Gastrocnemius medialis (tissue), 4 donors: ENCODE results near the gene CAVIN2. TPM values are rescaled to one million over a fixed set of nuclear protein-coding genes. Genes with fewer than 3 reads are reported as not detected.

ENCODE experiments used
- ATAC-seq, 2 donors: fragments of 150-250 bp; one replicate each; pipeline ENCODE4 v1.9.1; 2016
- DNase-seq, 2 donors: peaks; one replicate each; pipeline ENCODE4 v3.0.0-alpha.2; 2019
- H3K27ac ChIP-seq, 4 donors: fragments of 200-600 bp; sonication (generic); 1 replicate in 1 of 4; 2 replicates in 3 of 4; pipeline ENCODE4 v1.5.1; 2016 to 2018; ENCODE audit warnings: mild to moderate bottlenecking in 2 of 4, moderate library complexity in 1 of 4
- H3K27me3 ChIP-seq, 3 donors: fragments of 200-600 bp; sonication (generic) in 2 of 3; 1 replicate in 1 of 3; 2 replicates in 2 of 3; pipeline versions ENCODE4 v1.5.1 to v1.6.0; 2016 to 2019; ENCODE audit warnings: mild to moderate bottlenecking in 1 of 3, moderate library complexity in 1 of 3
- H3K36me3 ChIP-seq, 2 donors: fragments of 200-600 bp; sonication (generic) in 1 of 2; one replicate each; pipeline ENCODE4 v1.5.1; 2017 to 2018
- H3K4me1 ChIP-seq, 2 donors: fragments of 200-600 bp; sonication (generic) in 1 of 2; one replicate each; pipeline ENCODE4 v1.5.1; 2016 to 2017; ENCODE audit warnings: mild to moderate bottlenecking in 2 of 2
- H3K4me3 ChIP-seq, 4 donors: fragments of 200-600 bp; sonication (generic) in 3 of 4; 1 replicate in 1 of 4; 2 replicates in 3 of 4; pipeline ENCODE4 v1.5.1; 2016 to 2019; ENCODE audit warnings: mild to moderate bottlenecking in 2 of 4
- H3K9me3 ChIP-seq, 3 donors: fragments of 200-600 bp; sonication (generic) in 2 of 3; 1 replicate in 1 of 3; 2 replicates in 2 of 3; pipeline ENCODE4 v1.5.1; 2016 to 2019
- POLR2A ChIP-seq, 2 donors: fragments of 450-650 bp; IDR thresholded peaks; one replicate each; pipeline ENCODE4 v1.6.1; 2017; ENCODE audit warnings: antibody characterized with exemption in 2 of 2, mild to moderate bottlenecking in 2 of 2, moderate library complexity in 2 of 2
- in situ Hi-C, 4 donors: fragments of 200-750 bp; cut with MboI; loops; one replicate each; pipeline versions ENCODE4 v1.15.0 to v1.8.0; 2017; ENCODE audit warnings: low sequenced_read_pairs in 4 of 4
- intact Hi-C: fragments of 100-400 bp; cut with DNase I; formaldehyde crosslinking; loops from one replicate; pipeline ENCODE4 v1.15.1; 2023; ENCODE audit warnings: low total_unique reads
- total RNA-seq, 4 donors: library from RNA; depleted of rRNA; stranded (reverse); fragments of >200 nt; gene quantifications; one replicate each; pipeline versions ENCODE4 v1.1.0 to v1.2.3, GENCODE V29; 2016
- TF ChIP-seq, protein P1 (sequence below), 5 experiments: fragments of 450-650 bp in 3 of 5; fragments of 200-600 bp in 2 of 5; sonication (generic) in 2 of 5; IDR thresholded peaks in 4 of 5; conservative IDR thresholded peaks in 1 of 5; 1 replicate in 4 of 5; 2 replicates in 1 of 5; pipeline ENCODE4 v1.5.1; 2016 to 2019; ENCODE audit warnings: antibody characterized with exemption in 5 of 5, mild to moderate bottlenecking in 3 of 5, moderate library complexity in 3 of 5

CAVIN2 gene
- total RNA-seq, 4 donors from 2014 or later = 15.1 to 35.4 (median 31.1) TPM

DNA sequence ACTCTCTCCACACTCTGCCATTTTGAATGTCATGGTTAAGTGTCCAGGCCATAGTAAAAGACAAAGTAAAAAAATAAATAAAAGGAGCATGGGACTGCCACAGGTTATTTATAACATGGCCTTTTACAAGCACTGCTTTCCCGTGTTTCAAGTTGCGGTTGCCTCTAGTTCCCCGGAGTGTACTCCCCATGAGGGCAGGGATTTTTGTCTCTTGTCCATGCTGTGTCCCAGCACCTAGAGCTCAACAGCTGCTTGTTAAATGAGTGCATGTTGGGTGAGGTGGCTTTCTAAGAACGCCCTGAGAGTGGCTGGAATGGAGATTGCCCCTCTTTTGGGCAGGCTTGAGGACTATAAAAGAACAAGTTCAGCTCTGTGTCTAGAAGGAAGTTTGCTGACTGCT lies 8.4 kb downstream of the CAVIN2 start:
- H3K27ac ChIP-seq = peak overlapping the region in 1 of 4 donors; percentile 2
- intact Hi-C loops = no loop called here

DNA sequence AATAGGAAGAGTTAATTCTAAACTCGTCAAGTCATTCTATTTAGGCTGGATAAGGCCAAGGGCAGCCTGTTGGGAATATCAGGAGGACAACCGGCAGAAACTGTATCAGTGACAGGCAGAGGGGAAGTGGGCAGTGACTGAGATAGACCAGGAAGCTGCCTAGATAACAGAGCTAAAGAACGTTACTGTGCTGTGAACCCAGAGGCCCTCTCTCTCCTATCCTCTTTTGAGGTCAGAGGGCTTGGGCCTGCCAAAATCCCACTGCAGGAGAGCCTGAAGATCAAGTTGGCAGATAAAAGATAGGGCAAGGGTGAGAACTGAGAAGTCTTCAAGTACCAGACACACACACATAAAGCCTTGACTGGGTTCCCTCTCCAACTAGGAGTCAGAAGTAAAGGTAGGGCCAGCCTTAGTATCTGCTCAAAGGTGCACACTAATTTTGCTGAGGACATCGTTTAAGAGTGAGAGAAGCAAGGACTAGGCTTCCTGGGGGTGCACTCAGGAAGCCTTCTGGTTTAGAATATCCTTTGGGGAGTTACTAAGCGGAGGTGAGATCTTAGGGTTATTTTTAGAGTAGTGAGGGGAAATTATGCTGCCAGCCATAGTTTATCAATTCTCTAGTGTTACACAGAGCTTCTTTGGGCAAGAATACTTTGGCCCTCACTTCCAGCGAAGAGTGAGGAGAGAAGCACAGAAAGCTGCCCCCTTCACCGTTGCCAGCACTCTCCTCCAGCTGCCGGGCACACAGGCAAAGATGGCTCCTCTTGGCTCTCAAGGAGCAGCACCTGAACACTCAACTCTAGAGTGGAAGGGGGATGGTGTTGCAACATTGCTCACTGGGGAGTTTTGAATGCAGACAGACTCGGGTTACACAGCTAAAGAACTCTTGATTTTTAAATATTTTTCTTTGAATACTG lies 9.8 kb downstream of the CAVIN2 start:
- in situ Hi-C loops = no loop called here
- DNase-seq (no peak), ATAC-seq (peak in 1 of 2 donors; percentile 23)
- intact Hi-C loops = no loop called here
- Histone ChIP-seq H3K27me3 (no peaks in the 10 kb centered on the region), H3K36me3 (no peaks in the 10 kb centered on the region), H3K4me1 (no peaks in the 10 kb centered on the region), H3K4me3 (peak overlapping the region in 2 of 4 donors; percentile 4 to 12), H3K27ac (peak overlapping the region in 3 of 4 donors; percentile 39 to 56 (median 49)), H3K9me3 (no peaks in the 10 kb centered on the region)
- TF ChIP-seq, protein P1, sequence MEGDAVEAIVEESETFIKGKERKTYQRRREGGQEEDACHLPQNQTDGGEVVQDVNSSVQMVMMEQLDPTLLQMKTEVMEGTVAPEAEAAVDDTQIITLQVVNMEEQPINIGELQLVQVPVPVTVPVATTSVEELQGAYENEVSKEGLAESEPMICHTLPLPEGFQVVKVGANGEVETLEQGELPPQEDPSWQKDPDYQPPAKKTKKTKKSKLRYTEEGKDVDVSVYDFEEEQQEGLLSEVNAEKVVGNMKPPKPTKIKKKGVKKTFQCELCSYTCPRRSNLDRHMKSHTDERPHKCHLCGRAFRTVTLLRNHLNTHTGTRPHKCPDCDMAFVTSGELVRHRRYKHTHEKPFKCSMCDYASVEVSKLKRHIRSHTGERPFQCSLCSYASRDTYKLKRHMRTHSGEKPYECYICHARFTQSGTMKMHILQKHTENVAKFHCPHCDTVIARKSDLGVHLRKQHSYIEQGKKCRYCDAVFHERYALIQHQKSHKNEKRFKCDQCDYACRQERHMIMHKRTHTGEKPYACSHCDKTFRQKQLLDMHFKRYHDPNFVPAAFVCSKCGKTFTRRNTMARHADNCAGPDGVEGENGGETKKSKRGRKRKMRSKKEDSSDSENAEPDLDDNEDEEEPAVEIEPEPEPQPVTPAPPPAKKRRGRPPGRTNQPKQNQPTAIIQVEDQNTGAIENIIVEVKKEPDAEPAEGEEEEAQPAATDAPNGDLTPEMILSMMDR (IDR thresholded peaks at IDR 0.05 in 4 of 5, conservative IDR thresholded peaks at IDR 0.05 in 1 of 5) = no peak
- no peak for TF ChIP-seq POLR2A (IDR thresholded peaks at IDR 0.05)

More for the DNA sequence above, 8.4 kb downstream of the CAVIN2 start:
- DNase-seq (no peak), ATAC-seq (no peak)
- no peak for TF ChIP-seq POLR2A (IDR thresholded peaks at IDR 0.05)
- no peaks in the 10 kb centered on the region for H3K27me3 ChIP-seq
- H3K9me3 ChIP-seq = no peaks in the 10 kb centered on the region
- in situ Hi-C loops = no loop called here
- no peaks in the 10 kb centered on the region for H3K4me1 ChIP-seq
- H3K36me3 ChIP-seq = no peaks in the 10 kb centered on the region
- H3K4me3 ChIP-seq = no peak overlapping the region

DNA sequence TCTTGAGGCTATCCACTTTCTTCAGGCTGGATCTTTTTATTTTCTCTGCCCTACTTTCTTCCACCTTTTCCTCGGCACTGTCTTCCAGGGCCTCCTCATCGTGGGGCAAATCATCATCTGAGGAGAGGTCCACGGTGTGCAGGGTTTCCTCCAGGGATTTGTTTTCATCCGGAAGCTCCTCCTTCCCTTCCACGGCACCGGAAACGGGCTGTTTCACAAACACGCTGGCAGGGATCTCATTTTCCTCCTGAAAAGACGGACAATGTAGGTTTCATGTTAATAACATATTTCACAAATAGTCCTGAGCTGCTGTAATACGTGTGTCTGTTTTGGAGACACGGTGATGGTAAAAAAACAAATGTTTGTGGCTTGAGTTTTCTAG lies 10.4 kb downstream of the CAVIN2 start:
- TF ChIP-seq, protein P1 (IDR thresholded peaks at IDR 0.05 in 4 of 5, conservative IDR thresholded peaks at IDR 0.05 in 1 of 5) = no peak
- no peak for TF ChIP-seq POLR2A (IDR thresholded peaks at IDR 0.05)
- H3K27ac ChIP-seq = peak overlapping the region in 3 of 4 donors; percentile 39 to 56 (median 49)
- no peaks in the 10 kb centered on the region for H3K9me3 ChIP-seq
- H3K4me3 ChIP-seq = peak overlapping the region in 1 of 4 donors; percentile 12
- ATAC-seq (no peak), DNase-seq (no peak)
- in situ Hi-C loops (no loop called here), intact Hi-C loops (no loop called here)
- H3K4me1 ChIP-seq = no peaks in the 10 kb centered on the region
- no peaks in the 10 kb centered on the region for H3K36me3 ChIP-seq
- no peaks in the 10 kb centered on the region for H3K27me3 ChIP-seq

DNA sequence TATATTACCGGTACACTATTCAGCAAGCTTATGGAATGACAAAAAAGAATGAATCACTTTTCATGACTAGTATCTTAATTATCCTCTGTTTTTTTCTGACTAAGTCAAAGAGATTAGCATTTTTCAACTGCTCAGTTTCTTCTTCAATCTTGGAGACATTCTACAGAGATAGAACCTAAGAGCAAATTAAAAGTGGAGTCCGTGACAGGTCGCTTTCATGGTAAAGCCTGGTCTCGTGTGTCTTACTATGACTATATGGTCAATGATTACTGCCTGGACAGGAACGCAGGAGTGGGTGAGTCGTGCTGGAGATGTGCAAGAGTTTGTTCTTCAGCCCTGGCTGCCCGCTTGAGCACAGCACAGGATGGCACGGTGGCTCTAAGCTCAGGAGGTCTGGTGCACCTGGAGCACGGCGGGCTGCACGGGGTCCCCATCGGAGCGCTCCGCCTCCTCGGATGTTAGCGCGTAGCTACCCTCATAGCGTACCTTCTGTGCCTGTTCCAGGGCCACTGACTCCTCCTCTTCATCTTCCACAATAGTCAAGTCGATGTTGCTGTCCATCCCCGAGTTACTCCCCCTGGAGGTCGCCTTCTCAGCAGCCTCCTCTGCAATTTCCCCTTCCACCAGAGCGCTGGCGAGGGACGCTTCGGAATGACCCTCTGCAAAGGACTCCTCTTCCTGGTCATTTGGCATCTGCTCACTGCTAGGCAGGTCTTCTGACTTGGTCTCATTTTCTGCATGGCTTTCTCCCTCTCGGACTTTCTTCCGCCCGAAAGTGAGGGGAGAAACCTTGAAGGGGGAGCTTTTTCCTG lies 11.1 kb downstream of the CAVIN2 start:
- Histone ChIP-seq H3K9me3 (no peaks in the 10 kb centered on the region), H3K36me3 (no peaks in the 10 kb centered on the region), H3K27ac (peak overlapping the region in 3 of 4 donors; percentile 39 to 56 (median 49)), H3K4me1 (no peaks in the 10 kb centered on the region), H3K4me3 (no peak overlapping the region), H3K27me3 (no peaks in the 10 kb centered on the region)
- ATAC-seq = no peak
- TF ChIP-seq POLR2A (IDR thresholded peaks at IDR 0.05) = no peak
- TF ChIP-seq, protein P1 (IDR thresholded peaks at IDR 0.05 in 4 of 5, conservative IDR thresholded peaks at IDR 0.05 in 1 of 5) = no peak
- in situ Hi-C loops (no loop called here), intact Hi-C loops (no loop called here)
- no peak for DNase-seq

DNA sequence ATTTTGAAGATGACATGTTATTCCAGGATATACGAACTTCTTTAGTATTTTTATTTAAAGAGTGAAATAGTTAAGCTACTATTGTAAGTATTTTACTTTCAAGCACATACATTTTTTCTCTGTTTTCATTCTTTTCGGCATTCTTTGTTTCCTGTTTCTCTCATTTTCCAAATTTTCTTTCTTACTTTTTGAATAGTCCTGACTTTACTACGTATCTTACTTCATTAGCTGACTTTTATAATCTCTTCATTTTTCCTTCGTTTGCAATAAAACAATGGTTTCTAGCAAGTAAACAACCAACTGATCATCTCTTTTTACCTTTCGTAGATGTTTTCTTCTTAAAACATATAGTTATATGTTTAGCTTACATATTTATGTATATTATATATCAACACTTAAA lies 11.8 kb downstream of the CAVIN2 start:
- Histone ChIP-seq H3K4me1 (no peaks in the 10 kb centered on the region), H3K9me3 (no peaks in the 10 kb centered on the region), H3K36me3 (no peaks in the 10 kb centered on the region), H3K27ac (no peak overlapping the region), H3K27me3 (no peaks in the 10 kb centered on the region), H3K4me3 (no peak overlapping the region)
- intact Hi-C loops (no loop called here), in situ Hi-C loops (no loop called here)
- no peak for TF ChIP-seq POLR2A (IDR thresholded peaks at IDR 0.05)
- TF ChIP-seq, protein P1 (IDR thresholded peaks at IDR 0.05 in 4 of 5, conservative IDR thresholded peaks at IDR 0.05 in 1 of 5) = no peak
- no peak for DNase-seq
- ATAC-seq = no peak
